MM.1S (cell line): Measurements from ENCODE around the gene MYO1H.

Source experiments
- CTCF ChIP-seq: fragments of 300-600 bp; sonication (generic); IDR thresholded peaks from 2 replicates; pipeline ENCODE4 v1.5.1; 2016; ENCODE audit warnings: antibody characterized with exemption, low read length, mixed read lengths
- EZH2 ChIP-seq: fragments of 300-600 bp; sonication (generic); optimal IDR thresholded peaks from 2 replicates; pipeline ENCODE3; 2017; ENCODE audit warnings: low read depth, mild to moderate bottlenecking, antibody characterized with exemption, low read length, mixed read lengths
- EZH2phosphoT487 ChIP-seq: fragments of 300-600 bp; sonication (generic); IDR thresholded peaks from 2 replicates; pipeline ENCODE4 v1.6.1; 2018; ENCODE audit warnings: antibody characterized with exemption, low read length

- TF ChIP-seq EZH2 (no peak), CTCF (no peak), EZH2phosphoT487 (no peak)
Measured at GRCh38 chr12:109432431-109432830, 84.7 kb downstream of the MYO1H start.
